Upper lobe of left lung (tissue), 4 donors: ENCODE results near the gene HLA-DPB1.

Source experiments
- POLR2A ChIP-seq, 4 donors: fragments of 450-650 bp; IDR thresholded peaks; one replicate each; pipeline ENCODE4 v1.5.1; 2016 to 2017; ENCODE audit warnings: antibody characterized with exemption in 4 of 4, mild to moderate bottlenecking in 2 of 4
- POLR2AphosphoS5 ChIP-seq, 2 donors: sonication (generic); formaldehyde crosslinking; IDR thresholded peaks; one replicate each; pipeline ENCODE4 v1.5.1; 2017; ENCODE audit warnings: antibody characterized with exemption in 2 of 2
- TF ChIP-seq, protein P1 (sequence below), 6 experiments: fragments of 450-650 bp in 4 of 6; fragments of 200-600 bp in 2 of 6; sonication (generic) in 2 of 6; IDR thresholded peaks; one replicate each; pipeline ENCODE4 v1.5.1; 2016 to 2019; ENCODE audit warnings: antibody characterized with exemption in 6 of 6

DNA sequence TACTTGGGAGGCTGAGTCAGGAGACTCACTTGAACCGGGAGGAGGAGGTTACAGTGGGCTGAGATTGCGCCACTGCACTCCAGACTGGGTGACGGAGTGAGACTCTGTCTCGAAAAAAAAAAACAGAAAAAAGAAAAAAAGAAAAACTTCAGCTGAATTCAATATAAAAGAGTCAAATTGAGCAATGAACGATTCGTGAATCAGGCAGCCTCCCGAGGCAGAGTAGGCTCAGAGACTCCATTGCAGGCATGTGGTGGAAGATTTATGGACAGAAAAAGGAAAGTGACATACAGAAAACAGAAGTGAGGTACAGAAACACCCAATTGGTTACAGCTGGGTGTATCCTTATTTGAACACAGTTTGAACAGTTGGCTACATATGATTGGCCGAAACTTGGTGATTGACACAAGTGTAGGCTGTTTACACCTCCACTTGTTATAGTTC, 56.3 kb downstream of the HLA-DPB1 start:
- TF ChIP-seq, protein P1, sequence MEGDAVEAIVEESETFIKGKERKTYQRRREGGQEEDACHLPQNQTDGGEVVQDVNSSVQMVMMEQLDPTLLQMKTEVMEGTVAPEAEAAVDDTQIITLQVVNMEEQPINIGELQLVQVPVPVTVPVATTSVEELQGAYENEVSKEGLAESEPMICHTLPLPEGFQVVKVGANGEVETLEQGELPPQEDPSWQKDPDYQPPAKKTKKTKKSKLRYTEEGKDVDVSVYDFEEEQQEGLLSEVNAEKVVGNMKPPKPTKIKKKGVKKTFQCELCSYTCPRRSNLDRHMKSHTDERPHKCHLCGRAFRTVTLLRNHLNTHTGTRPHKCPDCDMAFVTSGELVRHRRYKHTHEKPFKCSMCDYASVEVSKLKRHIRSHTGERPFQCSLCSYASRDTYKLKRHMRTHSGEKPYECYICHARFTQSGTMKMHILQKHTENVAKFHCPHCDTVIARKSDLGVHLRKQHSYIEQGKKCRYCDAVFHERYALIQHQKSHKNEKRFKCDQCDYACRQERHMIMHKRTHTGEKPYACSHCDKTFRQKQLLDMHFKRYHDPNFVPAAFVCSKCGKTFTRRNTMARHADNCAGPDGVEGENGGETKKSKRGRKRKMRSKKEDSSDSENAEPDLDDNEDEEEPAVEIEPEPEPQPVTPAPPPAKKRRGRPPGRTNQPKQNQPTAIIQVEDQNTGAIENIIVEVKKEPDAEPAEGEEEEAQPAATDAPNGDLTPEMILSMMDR (IDR thresholded peaks at IDR 0.05), result no peak
- TF ChIP-seq POLR2A (IDR thresholded peaks at IDR 0.05) (peak in 1 of 4 donors; percentile 17), POLR2AphosphoS5 (IDR thresholded peaks at IDR 0.05) (no peak)
